ENCODE results near the gene RPN1.
"Not testable (repeated sequence)": the region's sequence is repeated elsewhere in the genome, so short reads cannot be mapped to it uniquely, and the experiment has no call there.

RPN1 gene

GRCh38 chr3:128679338-128679737, 28.7 kb upstream of the RPN1 start:
- peaks cover 23% of the 10 kb centered on the region for H3K27me3 ChIP-seq (ENCODE audit: insufficient read depth, low read length)
- H3K36me3 ChIP-seq (ENCODE audit: insufficient read depth, low read length): no peaks in the 10 kb centered on the region
- WGBS: 94% methylated on average over 1 of the region's 2 CpGs
- no peaks in the 10 kb centered on the region for H3K9me3 ChIP-seq (ENCODE audit: insufficient read depth, low read depth, low read length)
- H3K27ac ChIP-seq (ENCODE audit: low read depth, low read length): no peak overlapping the region
- no peak overlapping the region for H3K4me3 ChIP-seq (ENCODE audit: low read length)
- peaks cover 13% of the 10 kb centered on the region for H3K4me1 ChIP-seq (ENCODE audit: insufficient read depth, low read length)
- no peak overlapping the region for H3K9ac ChIP-seq (ENCODE audit: low read depth, low read length)

- Histone ChIP-seq H3K4me3 (ENCODE audit: low read length) (peak overlapping the region; percentile 25; the same call in 1 of the 2 replicates), H3K27ac (ENCODE audit: low read depth, low read length) (peak overlapping the region; percentile 20; the same call in 1 of the 2 replicates)
- WGBS: 0% methylated on average over 2 of the region's 4 CpGs
These were observed 25.2 kb upstream of the RPN1 start for GRCh38 chr3:128675802-128676201.

GRCh38 chr3:128674161-128674784, 23.7 kb upstream of the RPN1 start:
- H3K4me3 ChIP-seq (ENCODE audit: low read length): no peak overlapping the region
- no peaks in the 10 kb centered on the region for H3K9me3 ChIP-seq (ENCODE audit: insufficient read depth, low read depth, low read length)
- no peak overlapping the region for H3K9ac ChIP-seq (ENCODE audit: low read depth, low read length)
- 94% methylated on average over 10 of the region's 10 CpGs for WGBS
- peaks cover 24% of the 10 kb centered on the region for H3K27me3 ChIP-seq (ENCODE audit: insufficient read depth, low read length)
- no peak overlapping the region for H3K27ac ChIP-seq (ENCODE audit: low read depth, low read length)
- no peaks in the 10 kb centered on the region for H3K36me3 ChIP-seq (ENCODE audit: insufficient read depth, low read length)
- peaks cover 3% of the 10 kb centered on the region; the same call in 1 of the 2 replicates for H3K4me1 ChIP-seq (ENCODE audit: insufficient read depth, low read length)

More at GRCh38 chr3:128675802-128676201, 25.2 kb upstream of the RPN1 start:
- H3K9me3 ChIP-seq (ENCODE audit: insufficient read depth, low read depth, low read length); H3K4me1 ChIP-seq (ENCODE audit: insufficient read depth, low read length); H3K9ac ChIP-seq (ENCODE audit: low read depth, low read length); H3K36me3 ChIP-seq (ENCODE audit: insufficient read depth, low read length): not testable (repeated sequence)
- peaks cover 24% of the 10 kb centered on the region for H3K27me3 ChIP-seq (ENCODE audit: insufficient read depth, low read length)

- H3K36me3 ChIP-seq (ENCODE audit: insufficient read depth, low read length): no peaks in the 10 kb centered on the region
- H3K4me3 ChIP-seq (ENCODE audit: low read length): no peak overlapping the region
- H3K27me3 ChIP-seq (ENCODE audit: insufficient read depth, low read length): no peaks in the 10 kb centered on the region
- no peak overlapping the region for H3K27ac ChIP-seq (ENCODE audit: low read depth, low read length)
- no peak overlapping the region for H3K9ac ChIP-seq (ENCODE audit: low read depth, low read length)
- H3K4me1 ChIP-seq (ENCODE audit: insufficient read depth, low read length): no peaks in the 10 kb centered on the region
- WGBS: 95% methylated on average over 3 of the region's 3 CpGs
- H3K9me3 ChIP-seq (ENCODE audit: insufficient read depth, low read depth, low read length): no peaks in the 10 kb centered on the region
These were observed 17.0 kb upstream of the RPN1 start for GRCh38 chr3:128667641-128668040.

GRCh38 chr3:128665362-128666021, 14.9 kb upstream of the RPN1 start:
- H3K9me3 ChIP-seq (ENCODE audit: insufficient read depth, low read depth, low read length): peaks cover 8% of the 10 kb centered on the region
- H3K9ac ChIP-seq (ENCODE audit: low read depth, low read length): no peak overlapping the region
- H3K36me3 ChIP-seq (ENCODE audit: insufficient read depth, low read length): no peaks in the 10 kb centered on the region
- no peaks in the 10 kb centered on the region for H3K4me1 ChIP-seq (ENCODE audit: insufficient read depth, low read length)
- H3K27me3 ChIP-seq (ENCODE audit: insufficient read depth, low read length): no peaks in the 10 kb centered on the region
- H3K27ac ChIP-seq (ENCODE audit: low read depth, low read length): no peak overlapping the region
- WGBS: 93% methylated on average over 10 of the region's 11 CpGs
- H3K4me3 ChIP-seq (ENCODE audit: low read length): no peak overlapping the region

- H3K36me3 ChIP-seq (ENCODE audit: insufficient read depth, low read length): no peaks in the 10 kb centered on the region
- H3K9me3 ChIP-seq (ENCODE audit: insufficient read depth, low read depth, low read length): peaks cover 8% of the 10 kb centered on the region
- 45% methylated on average over 4 of the region's 4 CpGs for WGBS
- no peaks in the 10 kb centered on the region for H3K27me3 ChIP-seq (ENCODE audit: insufficient read depth, low read length)
- H3K4me3 ChIP-seq (ENCODE audit: low read length): no peak overlapping the region
- no peak overlapping the region for H3K9ac ChIP-seq (ENCODE audit: low read depth, low read length)
- no peak overlapping the region for H3K27ac ChIP-seq (ENCODE audit: low read depth, low read length)
- no peaks in the 10 kb centered on the region for H3K4me1 ChIP-seq (ENCODE audit: insufficient read depth, low read length)
These were observed 12.5 kb upstream of the RPN1 start for GRCh38 chr3:128663151-128663550.

GRCh38 chr3:128655531-128655930, 4.9 kb upstream of the RPN1 start:
- Histone ChIP-seq H3K9me3 (ENCODE audit: insufficient read depth, low read depth, low read length) (no peaks in the 10 kb centered on the region), H3K4me3 (ENCODE audit: low read length) (no peak overlapping the region), H3K9ac (ENCODE audit: low read depth, low read length) (no peak overlapping the region), H3K36me3 (ENCODE audit: insufficient read depth, low read length) (no peaks in the 10 kb centered on the region), H3K27me3 (ENCODE audit: insufficient read depth, low read length) (no peaks in the 10 kb centered on the region), H3K27ac (ENCODE audit: low read depth, low read length) (no peak overlapping the region), H3K4me1 (ENCODE audit: insufficient read depth, low read length) (no peaks in the 10 kb centered on the region)
- WGBS: 87% methylated on average over 3 of the region's 3 CpGs

- 92% methylated on average over 23 of the region's 24 CpGs for WGBS
- H3K9ac ChIP-seq (ENCODE audit: low read depth, low read length); H3K27ac ChIP-seq (ENCODE audit: low read depth, low read length); H3K9me3 ChIP-seq (ENCODE audit: insufficient read depth, low read depth, low read length); H3K4me1 ChIP-seq (ENCODE audit: insufficient read depth, low read length); H3K36me3 ChIP-seq (ENCODE audit: insufficient read depth, low read length); H3K27me3 ChIP-seq (ENCODE audit: insufficient read depth, low read length); H3K4me3 ChIP-seq (ENCODE audit: low read length): not testable (repeated sequence)
These were observed 3.6 kb upstream of the RPN1 start for GRCh38 chr3:128653993-128654805.

- H3K27me3 ChIP-seq (ENCODE audit: insufficient read depth, low read length); H3K27ac ChIP-seq (ENCODE audit: low read depth, low read length): not testable (repeated sequence)
- WGBS: 96% methylated on average over 42 of the region's 43 CpGs
These were observed 2.9 kb upstream of the RPN1 start for GRCh38 chr3:128653383-128653992.

GRCh38 chr3:128648940-128649663, 1.5 kb downstream of the RPN1 start:
- no peaks in the 10 kb centered on the region for H3K9me3 ChIP-seq (ENCODE audit: insufficient read depth, low read depth, low read length)
- H3K27ac ChIP-seq (ENCODE audit: low read depth, low read length): no peak overlapping the region
- H3K9ac ChIP-seq (ENCODE audit: low read depth, low read length): peak overlapping the region; percentile 99
- H3K36me3 ChIP-seq (ENCODE audit: insufficient read depth, low read length): peaks cover 11% of the 10 kb centered on the region
- 51% methylated on average over 5 of the region's 8 CpGs for WGBS
- peak overlapping the region; percentile 99 for H3K4me3 ChIP-seq (ENCODE audit: low read length)
- H3K4me1 ChIP-seq (ENCODE audit: insufficient read depth, low read length): peaks cover 7% of the 10 kb centered on the region; the same call in 1 of the 2 replicates
- no peaks in the 10 kb centered on the region for H3K27me3 ChIP-seq (ENCODE audit: insufficient read depth, low read length)

More at GRCh38 chr3:128653383-128653992, 2.9 kb upstream of the RPN1 start:
- H3K9ac ChIP-seq (ENCODE audit: low read depth, low read length); H3K36me3 ChIP-seq (ENCODE audit: insufficient read depth, low read length); H3K9me3 ChIP-seq (ENCODE audit: insufficient read depth, low read depth, low read length); H3K4me3 ChIP-seq (ENCODE audit: low read length); H3K4me1 ChIP-seq (ENCODE audit: insufficient read depth, low read length): not testable (repeated sequence)
